H9 (cell line): Measurements from ENCODE around the gene NOX5. TPM values are rescaled to one million over a fixed set of nuclear protein-coding genes. Genes with fewer than 3 reads are reported as not detected.

Experiments
- DNase-seq: peaks from one replicate; pipeline ENCODE4 v3.0.0-alpha.2; 2017
- H2AFZ ChIP-seq: one replicate; pipeline ENCODE4 v1.6.1; 2013; ENCODE audit warnings: mild to moderate bottlenecking, low read length, control low read depth, moderate library complexity
- H2AK5ac ChIP-seq: 2 replicates; pipeline ENCODE4 v1.6.1; 2013; ENCODE audit warnings: low read length, control low read depth, mixed read lengths; ENCODE audit not compliant: insufficient read length
- H2BK120ac ChIP-seq: one replicate; pipeline ENCODE4 v1.6.1; 2013; ENCODE audit warnings: low read depth, mild to moderate bottlenecking, low read length, control low read depth, inconsistent platforms; ENCODE audit not compliant: poor library complexity, severe bottlenecking
- H2BK12ac ChIP-seq: 2 replicates; pipeline ENCODE4 v1.6.1; 2013; ENCODE audit warnings: low read length, control low read depth, mixed read lengths, low read depth; ENCODE audit not compliant: insufficient read length
- H2BK15ac ChIP-seq: 2 replicates; pipeline ENCODE4 v1.6.1; 2013; ENCODE audit warnings: low read depth, low read length, control low read depth
- H2BK20ac ChIP-seq: one replicate; pipeline ENCODE4 v1.6.1; 2013; ENCODE audit warnings: low read depth, mild to moderate bottlenecking, low read length, control low read depth, inconsistent platforms; ENCODE audit not compliant: poor library complexity, severe bottlenecking
- H2BK5ac ChIP-seq: 2 replicates; pipeline ENCODE4 v1.6.1; 2013; ENCODE audit warnings: low read length, control low read depth, mixed read lengths; ENCODE audit not compliant: insufficient read length
- H3K14ac ChIP-seq: 2 replicates; pipeline ENCODE4 v1.6.1; 2013; ENCODE audit warnings: low read length, control low read depth; ENCODE audit not compliant: insufficient read depth
- H3K18ac ChIP-seq: 2 replicates; pipeline ENCODE4 v1.6.1; 2013; ENCODE audit warnings: low read depth, mild to moderate bottlenecking, mixed read lengths, low read length, control low read depth; ENCODE audit not compliant: insufficient read length
- H3K23ac ChIP-seq: 2 replicates; pipeline ENCODE4 v1.6.1; 2013; ENCODE audit warnings: low read length, control low read depth, mixed read lengths, low read depth; ENCODE audit not compliant: insufficient read length
- H3K23me2 ChIP-seq: 2 replicates; pipeline ENCODE4 v1.6.1; 2013; ENCODE audit warnings: low read depth, mild to moderate bottlenecking, mixed read lengths, low read length, control low read depth; ENCODE audit not compliant: insufficient read length, poor library complexity, severe bottlenecking
- H3K27ac ChIP-seq: 2 replicates; pipeline ENCODE4 v1.5.1; 2013; ENCODE audit warnings: low read length, control low read depth, mixed read lengths, low read depth; ENCODE audit not compliant: insufficient read length
- H3K27me3 ChIP-seq: 2 replicates; pipeline ENCODE4 v1.6.1; 2013; ENCODE audit warnings: low read length, control low read depth, inconsistent platforms; ENCODE audit not compliant: insufficient read depth
- H3K4ac ChIP-seq: 2 replicates; pipeline ENCODE4 v1.6.1; 2013; ENCODE audit warnings: low read depth, mild to moderate bottlenecking, control low read depth, inconsistent platforms, low read length, moderate library complexity
- H3K4me1 ChIP-seq: 2 replicates; pipeline ENCODE4 v1.6.1; 2013; ENCODE audit warnings: low read length, control low read depth, inconsistent platforms; ENCODE audit not compliant: insufficient read depth
- H3K4me2 ChIP-seq: 2 replicates; pipeline ENCODE4 v1.6.1; 2013; ENCODE audit warnings: low read length, control low read depth, mixed read lengths; ENCODE audit not compliant: insufficient read length, insufficient read depth
- H3K56ac ChIP-seq: 2 replicates; pipeline ENCODE4 v1.6.1; 2013; ENCODE audit warnings: low read depth, mild to moderate bottlenecking, mixed read lengths, low read length, control low read depth; ENCODE audit not compliant: insufficient read length
- H3K79me1 ChIP-seq: 2 replicates; pipeline ENCODE4 v1.6.1; 2013; ENCODE audit warnings: low read depth, mild to moderate bottlenecking, moderate library complexity, low read length, control low read depth, inconsistent platforms; ENCODE audit not compliant: insufficient read depth, poor library complexity, severe bottlenecking
- H3K79me2 ChIP-seq: 2 replicates; pipeline ENCODE4 v1.6.1; 2013; ENCODE audit warnings: low read length, control low read depth, inconsistent platforms; ENCODE audit not compliant: insufficient read depth
- H3K9ac ChIP-seq: 2 replicates; pipeline ENCODE4 v1.6.1; 2013; ENCODE audit warnings: low read length, control low read depth, mixed read lengths; ENCODE audit not compliant: insufficient read length; ENCODE audit errors: extremely low read depth
- H3K9me3 ChIP-seq: one replicate; pipeline ENCODE4 v1.6.1; 2013; ENCODE audit warnings: low read depth, low read length, inconsistent platforms; ENCODE audit not compliant: control insufficient read depth
- H3T11ph ChIP-seq: one replicate; pipeline ENCODE4 v1.6.1; 2013; ENCODE audit warnings: mild to moderate bottlenecking, low read length, control low read depth, inconsistent platforms
- H4K20me1 ChIP-seq: one replicate; pipeline ENCODE4 v1.6.1; 2013; ENCODE audit not compliant: control insufficient read depth, insufficient read length, insufficient read depth
- H4K5ac ChIP-seq: 2 replicates; pipeline ENCODE4 v1.6.1; 2013; ENCODE audit warnings: low read depth, mild to moderate bottlenecking, mixed read lengths, low read length, control low read depth; ENCODE audit not compliant: insufficient read length
- H4K8ac ChIP-seq: replicated peaks from 2 replicates; pipeline ENCODE4 v1.6.1; 2013; ENCODE audit warnings: low read length, control low read depth, mixed read lengths, low read depth; ENCODE audit not compliant: insufficient read length
- H4K91ac ChIP-seq: 2 replicates; pipeline ENCODE4 v1.6.1; 2013; ENCODE audit warnings: low read depth, mild to moderate bottlenecking, moderate library complexity, mixed read lengths, low read length, control low read depth; ENCODE audit not compliant: insufficient read length
- H3K27ac Mint-ChIP-seq, 3 experiments: 2 replicates in 2 of 3; 3 replicates in 1 of 3; pipeline ENCODE4 v1.8.0; 2020 to 2021; ENCODE audit warnings: mixed read lengths in 3 of 3, mild to moderate bottlenecking in 1 of 3, moderate library complexity in 1 of 3
- H3K27me3 Mint-ChIP-seq: 2 replicates; pipeline ENCODE4 v1.8.0; 2021; ENCODE audit warnings: low read depth, mild to moderate bottlenecking, moderate library complexity, mixed read lengths
- H3K36me3 Mint-ChIP-seq, 3 experiments: 2 replicates in 2 of 3; 3 replicates in 1 of 3; pipeline ENCODE4 v1.8.0; 2020 to 2021; ENCODE audit warnings: low read depth in 3 of 3, mixed read lengths in 3 of 3; ENCODE audit not compliant: insufficient read depth in 1 of 3
- H3K4me1 Mint-ChIP-seq, 2 experiments: 2 replicates each; pipeline ENCODE4 v1.8.0; 2020; ENCODE audit warnings: mixed read lengths in 2 of 2
- H3K4me3 Mint-ChIP-seq, 2 experiments: 2 replicates in 1 of 2; 3 replicates in 1 of 2; pipeline ENCODE4 v1.8.0; 2020 to 2021; ENCODE audit warnings: mild to moderate bottlenecking in 2 of 2, mixed read lengths in 2 of 2, moderate library complexity in 1 of 2
- H3K9me3 Mint-ChIP-seq, 2 experiments: 2 replicates in 1 of 2; 3 replicates in 1 of 2; pipeline ENCODE4 v1.8.0; 2020; ENCODE audit warnings: mild to moderate bottlenecking in 2 of 2, mixed read lengths in 2 of 2, moderate library complexity in 1 of 2
- CTCF ChIP-seq: fragments of 200-600 bp; sonication (generic); conservative IDR thresholded peaks from 3 replicates; pipeline ENCODE4 v1.8.0; 2021; ENCODE audit warnings: antibody characterized with exemption, mild to moderate bottlenecking
- WGBS: extraction: QIAGEN DNeasy Blood & Tissue Kit; methylation state at CpG from one replicate; pipeline ENCODE4 v1.1.7; 2013; ENCODE audit warnings: missing lambda C conversion rate, low lambda C conversion rate, mixed read lengths; ENCODE audit not compliant: insufficient read length; ENCODE audit errors: extremely low coverage; 5-methylcytosine and 5-hydroxymethylcytosine counted together
- total RNA-seq: library from RNA; stranded (reverse); gene quantifications from 2 replicates; pipeline ENCODE4 v1.2.1, GENCODE V29; 2021

Gene NOX5
- total RNA-seq, 1 experiment from 2014 or later = 0.04 TPM

GRCh38 chr15:69104050-69104750 is 89.7 kb downstream of the NOX5 start:
- Histone ChIP-seq H3K27ac (no peak overlapping the region), H2AK5ac (no peak overlapping the region), H3T11ph (no peak overlapping the region), H3K18ac (no peak overlapping the region), H3K4me2 (no peak overlapping the region), H4K91ac (no peak overlapping the region), H3K23me2 (no peaks in the 10 kb centered on the region), H3K23ac (no peak overlapping the region), H3K56ac (no peak overlapping the region), H2AFZ (no peak overlapping the region), H3K27me3 (no peaks in the 10 kb centered on the region; the same call in 1 of the 2 replicates), H2BK15ac (no peak overlapping the region), H2BK120ac (no peak overlapping the region), H4K20me1 (no peaks in the 10 kb centered on the region), H3K14ac (no peak overlapping the region), H2BK12ac (no peak overlapping the region), H3K9ac (no peak overlapping the region), H4K5ac (no peak overlapping the region), H3K4me1 (no peaks in the 10 kb centered on the region), H3K4ac (no peak overlapping the region), H3K79me2 (no peaks in the 10 kb centered on the region), H2BK5ac (no peak overlapping the region), H3K79me1 (no peaks in the 10 kb centered on the region), H4K8ac (no peak overlapping the region), H3K9me3 (no peaks in the 10 kb centered on the region), H2BK20ac (no peak overlapping the region)
- no peaks in the 10 kb centered on the region for H3K9me3 Mint-ChIP-seq
- H3K27me3 Mint-ChIP-seq = peaks cover 27% of the 10 kb centered on the region
- no peak for DNase-seq
- H3K36me3 Mint-ChIP-seq = no peaks in the 10 kb centered on the region
- no peak overlapping the region for H3K4me3 Mint-ChIP-seq
- no CpG with 5 or more reads among the region's 12 CpGs for WGBS
- H3K27ac Mint-ChIP-seq = no peak overlapping the region
- no peak for TF ChIP-seq CTCF
- H3K4me1 Mint-ChIP-seq = peaks cover 9 to 28% of the 10 kb centered on the region in 2 experiments
